Activated naive CD4-positive, alpha-beta T cell treated with anti-CD3 and anti-CD28 coated beads, Interleukin-2, amount 50 U/mL, for 24 hours (primary cell): Measurements from ENCODE around the gene UNC13C.

Source experiments
- H3K27ac Mint-ChIP-seq: one replicate; pipeline ENCODE4 v1.8.0; 2021; ENCODE audit warnings: mild to moderate bottlenecking, mixed read lengths
- H3K27me3 Mint-ChIP-seq: one replicate; pipeline ENCODE4 v1.8.0; 2021; ENCODE audit warnings: mixed read lengths
- H3K36me3 Mint-ChIP-seq: one replicate; pipeline ENCODE4 v1.8.0; 2021; ENCODE audit warnings: mixed read lengths
- H3K4me1 Mint-ChIP-seq: one replicate; pipeline ENCODE4 v1.8.0; 2021; ENCODE audit warnings: mixed read lengths
- H3K4me3 Mint-ChIP-seq: one replicate; pipeline ENCODE4 v1.8.0; 2021; ENCODE audit warnings: mild to moderate bottlenecking, mixed read lengths
- H3K9me3 Mint-ChIP-seq: one replicate; pipeline ENCODE4 v1.8.0; 2021; ENCODE audit warnings: mixed read lengths

Gene UNC13C

GRCh38 chr15:54131410-54131809, 153.2 kb downstream of the UNC13C start:
- H3K36me3 Mint-ChIP-seq = no peaks in the 10 kb centered on the region
- H3K27me3 Mint-ChIP-seq = no peaks in the 10 kb centered on the region
- no peak overlapping the region for H3K27ac Mint-ChIP-seq
- H3K4me3 Mint-ChIP-seq = no peak overlapping the region
- H3K4me1 Mint-ChIP-seq = no peaks in the 10 kb centered on the region
- H3K9me3 Mint-ChIP-seq = peaks cover 5% of the 10 kb centered on the region

GRCh38 chr15:54149115-54149531, 170.9 kb downstream of the UNC13C start:
- no peaks in the 10 kb centered on the region for H3K4me1 Mint-ChIP-seq

GRCh38 chr15:54150255-54150654, 172.0 kb downstream of the UNC13C start:
- Mint-ChIP-seq H3K4me1 (no peaks in the 10 kb centered on the region), H3K27ac (no peak overlapping the region), H3K9me3 (no peaks in the 10 kb centered on the region), H3K36me3 (no peaks in the 10 kb centered on the region), H3K4me3 (no peak overlapping the region), H3K27me3 (peaks cover 7% of the 10 kb centered on the region)

More at GRCh38 chr15:54149115-54149531, 170.9 kb downstream of the UNC13C start:
- Mint-ChIP-seq H3K9me3 (no peaks in the 10 kb centered on the region), H3K36me3 (no peaks in the 10 kb centered on the region), H3K4me3 (no peak overlapping the region), H3K27ac (no peak overlapping the region), H3K27me3 (peaks cover 5% of the 10 kb centered on the region)

GRCh38 chr15:54159012-54159411, 180.8 kb downstream of the UNC13C start:
- H3K4me1 Mint-ChIP-seq = no peaks in the 10 kb centered on the region
- peaks cover 2% of the 10 kb centered on the region for H3K27me3 Mint-ChIP-seq
- no peak overlapping the region for H3K27ac Mint-ChIP-seq
- no peaks in the 10 kb centered on the region for H3K9me3 Mint-ChIP-seq
- H3K36me3 Mint-ChIP-seq = no peaks in the 10 kb centered on the region
- H3K4me3 Mint-ChIP-seq = no peak overlapping the region

GRCh38 chr15:54187325-54187724, 209.1 kb downstream of the UNC13C start:
- Mint-ChIP-seq H3K9me3 (peaks cover 5% of the 10 kb centered on the region), H3K4me3 (no peak overlapping the region), H3K4me1 (no peaks in the 10 kb centered on the region), H3K36me3 (no peaks in the 10 kb centered on the region), H3K27me3 (no peaks in the 10 kb centered on the region), H3K27ac (no peak overlapping the region)

GRCh38 chr15:54197995-54198394, 219.8 kb downstream of the UNC13C start:
- Mint-ChIP-seq H3K27me3 (peaks cover 5% of the 10 kb centered on the region), H3K27ac (no peak overlapping the region), H3K4me1 (no peaks in the 10 kb centered on the region), H3K9me3 (peaks cover 22% of the 10 kb centered on the region), H3K4me3 (no peak overlapping the region), H3K36me3 (no peaks in the 10 kb centered on the region)

- Mint-ChIP-seq H3K27me3 (peaks cover 3% of the 10 kb centered on the region), H3K4me1 (no peaks in the 10 kb centered on the region), H3K27ac (no peak overlapping the region), H3K9me3 (no peaks in the 10 kb centered on the region), H3K4me3 (no peak overlapping the region), H3K36me3 (no peaks in the 10 kb centered on the region)
These were observed 228.5 kb downstream of the UNC13C start for GRCh38 chr15:54206586-54207321.

- Mint-ChIP-seq H3K36me3 (no peaks in the 10 kb centered on the region), H3K4me1 (no peaks in the 10 kb centered on the region), H3K27ac (no peak overlapping the region), H3K27me3 (peaks cover 5% of the 10 kb centered on the region), H3K4me3 (no peak overlapping the region), H3K9me3 (no peaks in the 10 kb centered on the region)
These were observed 230.5 kb downstream of the UNC13C start for GRCh38 chr15:54208786-54209185.

GRCh38 chr15:54212635-54213034, 234.4 kb downstream of the UNC13C start:
- Mint-ChIP-seq H3K36me3 (no peaks in the 10 kb centered on the region), H3K9me3 (no peaks in the 10 kb centered on the region), H3K4me1 (no peaks in the 10 kb centered on the region), H3K27ac (no peak overlapping the region), H3K4me3 (no peak overlapping the region), H3K27me3 (peaks cover 5% of the 10 kb centered on the region)

GRCh38 chr15:54226455-54226854, 248.2 kb downstream of the UNC13C start:
- Mint-ChIP-seq H3K4me3 (no peak overlapping the region), H3K9me3 (peaks cover 12% of the 10 kb centered on the region), H3K27me3 (no peaks in the 10 kb centered on the region), H3K36me3 (no peaks in the 10 kb centered on the region), H3K4me1 (no peaks in the 10 kb centered on the region), H3K27ac (no peak overlapping the region)

GRCh38 chr15:54227569-54227968, 249.3 kb downstream of the UNC13C start:
- H3K27ac Mint-ChIP-seq = no peak overlapping the region
- H3K4me3 Mint-ChIP-seq = no peak overlapping the region
- peaks cover 8% of the 10 kb centered on the region for H3K9me3 Mint-ChIP-seq
- H3K27me3 Mint-ChIP-seq = no peaks in the 10 kb centered on the region
- H3K4me1 Mint-ChIP-seq = no peaks in the 10 kb centered on the region
- no peaks in the 10 kb centered on the region for H3K36me3 Mint-ChIP-seq

- Mint-ChIP-seq H3K27me3 (no peaks in the 10 kb centered on the region), H3K27ac (no peak overlapping the region), H3K4me1 (no peaks in the 10 kb centered on the region), H3K9me3 (no peaks in the 10 kb centered on the region), H3K36me3 (no peaks in the 10 kb centered on the region), H3K4me3 (no peak overlapping the region)
These were observed 272.1 kb downstream of the UNC13C start for GRCh38 chr15:54250326-54250725.

- no peaks in the 10 kb centered on the region for H3K36me3 Mint-ChIP-seq
- no peaks in the 10 kb centered on the region for H3K4me1 Mint-ChIP-seq
- H3K27me3 Mint-ChIP-seq = no peaks in the 10 kb centered on the region
- no peak overlapping the region for H3K27ac Mint-ChIP-seq
- H3K9me3 Mint-ChIP-seq = no peaks in the 10 kb centered on the region
- H3K4me3 Mint-ChIP-seq = no peak overlapping the region
These were observed 277.9 kb downstream of the UNC13C start for GRCh38 chr15:54256190-54256589.

- peaks cover 5% of the 10 kb centered on the region for H3K27me3 Mint-ChIP-seq
- no peaks in the 10 kb centered on the region for H3K9me3 Mint-ChIP-seq
- H3K36me3 Mint-ChIP-seq = no peaks in the 10 kb centered on the region
- no peaks in the 10 kb centered on the region for H3K4me1 Mint-ChIP-seq
- no peak overlapping the region for H3K4me3 Mint-ChIP-seq
- H3K27ac Mint-ChIP-seq = no peak overlapping the region
These were observed 295.7 kb downstream of the UNC13C start for GRCh38 chr15:54273928-54274327.

- Mint-ChIP-seq H3K9me3 (no peaks in the 10 kb centered on the region), H3K4me3 (no peak overlapping the region), H3K36me3 (no peaks in the 10 kb centered on the region), H3K27me3 (peaks cover 4% of the 10 kb centered on the region), H3K27ac (no peak overlapping the region), H3K4me1 (no peaks in the 10 kb centered on the region)
These were observed 299.6 kb downstream of the UNC13C start for GRCh38 chr15:54277834-54278233.

- Mint-ChIP-seq H3K9me3 (no peaks in the 10 kb centered on the region), H3K27me3 (peaks cover 4% of the 10 kb centered on the region), H3K4me3 (no peak overlapping the region), H3K27ac (no peak overlapping the region), H3K4me1 (no peaks in the 10 kb centered on the region), H3K36me3 (no peaks in the 10 kb centered on the region)
These were observed 302.5 kb downstream of the UNC13C start for GRCh38 chr15:54280726-54281125.
